KMS-11 (cell line): ENCODE data around the gene UBE2D3.

Experiments
- H2AFZ ChIP-seq: fragments of 200-600 bp; sonication (generic); 2 replicates; pipeline ENCODE4 v1.6.1; 2016; ENCODE audit warnings: antibody characterized with exemption, mixed run types, low read depth
- H3K27ac ChIP-seq: fragments of 200-600 bp; sonication (generic); 2 replicates; pipeline ENCODE4 v1.6.1; 2016; ENCODE audit warnings: mild to moderate bottlenecking, mixed run types
- H3K27me3 ChIP-seq: fragments of 200-600 bp; sonication (generic); 2 replicates; pipeline ENCODE4 v1.6.1; 2017; ENCODE audit warnings: mild to moderate bottlenecking, low read depth, mixed run types, moderate library complexity; ENCODE audit not compliant: insufficient read depth
- H3K36me3 ChIP-seq: fragments of 200-600 bp; sonication (generic); 2 replicates; pipeline ENCODE4 v1.6.1; 2017; ENCODE audit warnings: mild to moderate bottlenecking, mixed run types; ENCODE audit not compliant: insufficient read depth
- H3K4me1 ChIP-seq: fragments of 200-600 bp; sonication (generic); 2 replicates; pipeline ENCODE4 v1.6.1; 2016; ENCODE audit warnings: mild to moderate bottlenecking, low read depth, mixed run types; ENCODE audit not compliant: poor library complexity, severe bottlenecking
- H3K4me2 ChIP-seq: fragments of 200-600 bp; sonication (generic); 2 replicates; pipeline ENCODE4 v1.7.0; 2016; ENCODE audit warnings: mild to moderate bottlenecking, mixed run types
- H3K4me3 ChIP-seq: fragments of 200-600 bp; sonication (generic); IDR thresholded peaks from 2 replicates; pipeline ENCODE4 v1.6.1; 2017; ENCODE audit warnings: low read depth, low read length, mixed read lengths; ENCODE audit not compliant: insufficient read depth
- H3K79me2 ChIP-seq: fragments of 200-600 bp; sonication (generic); 2 replicates; pipeline ENCODE4 v1.6.1; 2016; ENCODE audit warnings: low read depth, mixed run types; ENCODE audit not compliant: insufficient read depth
- H3K9ac ChIP-seq: fragments of 200-600 bp; sonication (generic); 2 replicates; pipeline ENCODE4 v1.6.1; 2016; ENCODE audit warnings: mild to moderate bottlenecking, mixed run types
- H4K20me1 ChIP-seq: fragments of 200-600 bp; sonication (generic); 2 replicates; pipeline ENCODE4 v1.6.1; 2016; ENCODE audit warnings: mild to moderate bottlenecking, mixed run types; ENCODE audit not compliant: insufficient read depth
- CTCF ChIP-seq: fragments of 200-600 bp; sonication (generic); conservative IDR thresholded peaks from 2 replicates; pipeline ENCODE4 v1.6.1; 2017; ENCODE audit warnings: low read depth, mild to moderate bottlenecking, antibody characterized with exemption, low read length, moderate library complexity, mixed read lengths

UBE2D3 gene

GRCh38 chr4:102772738-102773340, 54.5 kb downstream of the UBE2D3 start:
- Histone ChIP-seq H4K20me1 (no peaks in the 10 kb centered on the region), H3K36me3 (no peaks in the 10 kb centered on the region), H3K9ac (no peak overlapping the region), H3K4me3 (no peak overlapping the region), H3K79me2 (no peaks in the 10 kb centered on the region), H3K4me1 (peaks cover 6% of the 10 kb centered on the region), H3K27ac (no peak overlapping the region), H2AFZ (no peak overlapping the region), H3K27me3 (no peaks in the 10 kb centered on the region), H3K4me2 (no peak overlapping the region)
- no peak for TF ChIP-seq CTCF

- TF ChIP-seq CTCF, result no peak
- Histone ChIP-seq H3K9ac (no peak overlapping the region), H4K20me1 (no peaks in the 10 kb centered on the region)
Measured at GRCh38 chr4:102764901-102765300, 62.5 kb downstream of the UBE2D3 start.

GRCh38 chr4:102761906-102762305, 65.4 kb downstream of the UBE2D3 start:
- peaks cover 31% of the 10 kb centered on the region; the same call in 1 of the 2 replicates for H3K79me2 ChIP-seq
- no peaks in the 10 kb centered on the region for H4K20me1 ChIP-seq
- no peak overlapping the region for H3K4me3 ChIP-seq
- peak overlapping the region; percentile 66 for H3K4me2 ChIP-seq
- peak overlapping the region; percentile 90 for H2AFZ ChIP-seq
- TF ChIP-seq CTCF, result no peak
- H3K27me3 ChIP-seq, result no peaks in the 10 kb centered on the region
- H3K27ac ChIP-seq, result no peak overlapping the region
- no peaks in the 10 kb centered on the region for H3K36me3 ChIP-seq
- peaks cover 30% of the 10 kb centered on the region for H3K4me1 ChIP-seq
- peak overlapping the region; percentile 35; the same call in 1 of the 2 replicates for H3K9ac ChIP-seq

More at GRCh38 chr4:102764901-102765300, 62.5 kb downstream of the UBE2D3 start:
- Histone ChIP-seq H3K27ac (no peak overlapping the region), H3K36me3 (no peaks in the 10 kb centered on the region), H3K4me2 (no peak overlapping the region), H3K4me3 (no peak overlapping the region), H2AFZ (no peak overlapping the region), H3K27me3 (no peaks in the 10 kb centered on the region), H3K79me2 (peaks cover 5% of the 10 kb centered on the region; the same call in 1 of the 2 replicates), H3K4me1 (peaks cover 8% of the 10 kb centered on the region)

DNA sequence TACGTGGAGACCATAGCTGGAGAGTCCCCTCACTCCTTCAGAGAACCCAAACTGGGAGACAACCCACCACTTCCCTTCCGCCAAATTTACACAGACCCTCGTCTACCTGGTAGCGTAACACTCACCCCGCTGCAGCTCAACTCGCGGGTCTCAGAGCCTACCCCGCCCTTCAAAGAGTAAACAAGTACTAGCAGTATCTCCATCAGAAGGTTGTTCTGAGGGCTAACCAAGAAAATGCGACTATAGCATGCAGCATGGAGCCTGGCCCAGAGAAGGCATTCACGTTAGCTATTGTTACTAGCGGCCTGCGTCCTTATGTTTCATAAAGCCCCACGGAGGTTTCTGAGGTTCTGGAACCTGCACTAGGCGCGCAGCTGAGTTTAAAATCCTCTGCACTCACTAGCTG, 66.1 kb downstream of the UBE2D3 start:
- H3K9ac ChIP-seq, result peak overlapping the region; percentile 35; the same call in 1 of the 2 replicates
- peak overlapping the region; percentile 66 for H3K4me2 ChIP-seq
- no peak for TF ChIP-seq CTCF
- H4K20me1 ChIP-seq, result no peaks in the 10 kb centered on the region
- no peaks in the 10 kb centered on the region for H3K27me3 ChIP-seq
- peaks cover 33% of the 10 kb centered on the region; the same call in 1 of the 2 replicates for H3K79me2 ChIP-seq
- no peaks in the 10 kb centered on the region for H3K36me3 ChIP-seq
- peak overlapping the region; percentile 90 for H2AFZ ChIP-seq
- H3K4me1 ChIP-seq, result peaks cover 36% of the 10 kb centered on the region
- no peak overlapping the region for H3K4me3 ChIP-seq
- H3K27ac ChIP-seq, result no peak overlapping the region; the same call in 1 of the 2 replicates
